Measurements from ENCODE around the gene NDFIP1. TPM values are rescaled to one million over a fixed set of nuclear protein-coding genes. Genes with fewer than 3 reads are reported as not detected.

The NDFIP1 gene
- polyA plus RNA-seq, 3 donors from 2014 or later: 34.7 to 46.7 (median 41.8) TPM

GRCh38 chr5:142117579-142118151 is 9.1 kb downstream of the NDFIP1 start:
- H3K9me3 Mint-ChIP-seq: no peaks in the 10 kb centered on the region
- peak overlapping the region in 1 of 6 donors; percentile 41 for H3K27ac Mint-ChIP-seq
- no peak overlapping the region for H3K4me3 Mint-ChIP-seq
- DNase-seq: no peak
- peaks cover 55 to 92% of the 10 kb centered on the region in 2 donors for H3K4me1 Mint-ChIP-seq
- H3K27me3 Mint-ChIP-seq (ENCODE audit: low read depth in 3 of 3): peaks cover 0 to 2% (median 0%) of the 10 kb centered on the region in 3 donors
- peaks cover 0 to 6% (median 0%) of the 10 kb centered on the region in 3 donors for H3K36me3 Mint-ChIP-seq

- H3K9me3 Mint-ChIP-seq: no peaks in the 10 kb centered on the region
- DNase-seq: no peak
- H3K27ac Mint-ChIP-seq: no peak overlapping the region
- no peak overlapping the region for H3K4me3 Mint-ChIP-seq
- peaks cover 0 to 2% (median 0%) of the 10 kb centered on the region in 3 donors for H3K27me3 Mint-ChIP-seq (ENCODE audit: low read depth in 3 of 3)
- H3K36me3 Mint-ChIP-seq: peaks cover 0 to 6% (median 0%) of the 10 kb centered on the region in 3 donors
- H3K4me1 Mint-ChIP-seq: peaks cover 51 to 90% of the 10 kb centered on the region in 2 donors
Observed at GRCh38 chr5:142118155-142118686, 9.6 kb downstream of the NDFIP1 start.

- Mint-ChIP-seq H3K4me1 (peaks cover 50 to 90% of the 10 kb centered on the region in 2 donors), H3K27ac (no peak overlapping the region), H3K4me3 (no peak overlapping the region), H3K27me3 (ENCODE audit: low read depth in 3 of 3) (peaks cover 0 to 2% (median 0%) of the 10 kb centered on the region in 3 donors), H3K9me3 (no peaks in the 10 kb centered on the region), H3K36me3 (peaks cover 0 to 6% (median 0%) of the 10 kb centered on the region in 3 donors)
- no peak for DNase-seq
Observed at GRCh38 chr5:142119051-142119625, 10.6 kb downstream of the NDFIP1 start.

GRCh38 chr5:142120247-142120935 is 11.8 kb downstream of the NDFIP1 start:
- no peak for DNase-seq
- H3K27ac Mint-ChIP-seq: peak overlapping the region; percentile 59 to 80 (median 74)
- H3K9me3 Mint-ChIP-seq: no peaks in the 10 kb centered on the region
- H3K4me3 Mint-ChIP-seq: peak overlapping the region in 4 of 5 donors; percentile 16 to 68 (median 30)
- H3K4me1 Mint-ChIP-seq: peaks cover 47 to 86% of the 10 kb centered on the region in 2 donors
- H3K36me3 Mint-ChIP-seq: peaks cover 0 to 6% (median 0%) of the 10 kb centered on the region in 3 donors
- H3K27me3 Mint-ChIP-seq (ENCODE audit: low read depth in 3 of 3): peaks cover 0 to 2% (median 0%) of the 10 kb centered on the region in 3 donors

GRCh38 chr5:142122121-142122520 is 13.5 kb downstream of the NDFIP1 start:
- H3K36me3 Mint-ChIP-seq: peaks cover 0 to 6% (median 0%) of the 10 kb centered on the region in 3 donors
- H3K9me3 Mint-ChIP-seq: no peaks in the 10 kb centered on the region
- peaks cover 45 to 88% of the 10 kb centered on the region in 2 donors for H3K4me1 Mint-ChIP-seq
- H3K4me3 Mint-ChIP-seq: peak overlapping the region in 1 of 5 donors; percentile 18
- DNase-seq: no peak
- H3K27me3 Mint-ChIP-seq (ENCODE audit: low read depth in 3 of 3): peaks cover 0 to 2% (median 0%) of the 10 kb centered on the region in 3 donors
- peak overlapping the region in 1 of 6 donors; percentile 45 for H3K27ac Mint-ChIP-seq

- H3K4me1 Mint-ChIP-seq: peaks cover 52 to 91% of the 10 kb centered on the region in 2 donors
- no peaks in the 10 kb centered on the region for H3K27me3 Mint-ChIP-seq (ENCODE audit: low read depth in 3 of 3)
- H3K27ac Mint-ChIP-seq: no peak overlapping the region
- peaks cover 0 to 6% (median 0%) of the 10 kb centered on the region in 3 donors for H3K36me3 Mint-ChIP-seq
- H3K9me3 Mint-ChIP-seq: no peaks in the 10 kb centered on the region
- H3K4me3 Mint-ChIP-seq: no peak overlapping the region
- DNase-seq: no peak
Observed at GRCh38 chr5:142125378-142125777, 16.8 kb downstream of the NDFIP1 start.

GRCh38 chr5:142125963-142126362 is 17.4 kb downstream of the NDFIP1 start:
- Mint-ChIP-seq H3K27me3 (ENCODE audit: low read depth in 3 of 3) (no peaks in the 10 kb centered on the region), H3K27ac (no peak overlapping the region), H3K4me3 (no peak overlapping the region), H3K4me1 (peaks cover 46 to 91% of the 10 kb centered on the region in 2 donors), H3K9me3 (no peaks in the 10 kb centered on the region), H3K36me3 (peaks cover 0 to 6% (median 0%) of the 10 kb centered on the region in 3 donors)
- DNase-seq: no peak

- DNase-seq: no peak
- peaks cover 0 to 5% (median 0%) of the 10 kb centered on the region in 3 donors for H3K36me3 Mint-ChIP-seq
- H3K27ac Mint-ChIP-seq: peak overlapping the region in 1 of 6 donors; percentile 28
Observed at GRCh38 chr5:142128675-142129208, 20.2 kb downstream of the NDFIP1 start.

GRCh38 chr5:142129446-142130066 is 21.0 kb downstream of the NDFIP1 start:
- H3K4me1 Mint-ChIP-seq: peaks cover 26 to 57% of the 10 kb centered on the region in 2 donors

More at GRCh38 chr5:142128675-142129208, 20.2 kb downstream of the NDFIP1 start:
- no peak overlapping the region for H3K4me3 Mint-ChIP-seq
- H3K9me3 Mint-ChIP-seq: no peaks in the 10 kb centered on the region
- peaks cover 30 to 65% of the 10 kb centered on the region in 2 donors for H3K4me1 Mint-ChIP-seq
- H3K27me3 Mint-ChIP-seq (ENCODE audit: low read depth in 3 of 3): no peaks in the 10 kb centered on the region

GRCh38 chr5:142131394-142131793 is 22.8 kb downstream of the NDFIP1 start:
- H3K4me3 Mint-ChIP-seq: no peak overlapping the region
- peaks cover 0 to 19% (median 5%) of the 10 kb centered on the region in 3 donors for H3K36me3 Mint-ChIP-seq
- H3K27ac Mint-ChIP-seq: no peak overlapping the region
- peaks cover 0 to 2% (median 0%) of the 10 kb centered on the region in 3 donors for H3K27me3 Mint-ChIP-seq (ENCODE audit: low read depth in 3 of 3)
- no peaks in the 10 kb centered on the region for H3K9me3 Mint-ChIP-seq
- DNase-seq: no peak
- peaks cover 25 to 45% of the 10 kb centered on the region in 2 donors for H3K4me1 Mint-ChIP-seq

More at GRCh38 chr5:142129446-142130066, 21.0 kb downstream of the NDFIP1 start:
- H3K27me3 Mint-ChIP-seq (ENCODE audit: low read depth in 3 of 3): no peaks in the 10 kb centered on the region
- no peaks in the 10 kb centered on the region for H3K9me3 Mint-ChIP-seq
- no peak for DNase-seq
- no peak overlapping the region for H3K4me3 Mint-ChIP-seq
- H3K27ac Mint-ChIP-seq: no peak overlapping the region
- H3K36me3 Mint-ChIP-seq: peaks cover 0 to 5% (median 0%) of the 10 kb centered on the region in 3 donors

GRCh38 chr5:142132916-142133315 is 24.3 kb downstream of the NDFIP1 start:
- Mint-ChIP-seq H3K4me1 (peaks cover 17 to 30% of the 10 kb centered on the region in 2 donors), H3K36me3 (peaks cover under 1 to 23% (median 5%) of the 10 kb centered on the region in 3 donors), H3K4me3 (no peak overlapping the region), H3K9me3 (no peaks in the 10 kb centered on the region), H3K27me3 (ENCODE audit: low read depth in 3 of 3) (peaks cover 0 to 2% (median 0%) of the 10 kb centered on the region in 3 donors), H3K27ac (no peak overlapping the region)
- no peak for DNase-seq

GRCh38 chr5:142133330-142134206 is 25.0 kb downstream of the NDFIP1 start:
- no peak overlapping the region for H3K4me3 Mint-ChIP-seq
- H3K27ac Mint-ChIP-seq: no peak overlapping the region
- no peaks in the 10 kb centered on the region for H3K9me3 Mint-ChIP-seq
- H3K27me3 Mint-ChIP-seq (ENCODE audit: low read depth in 3 of 3): peaks cover 0 to 2% (median 0%) of the 10 kb centered on the region in 3 donors
- DNase-seq: no peak
- peaks cover 11 to 24% of the 10 kb centered on the region in 2 donors for H3K4me1 Mint-ChIP-seq
- peaks cover 4 to 27% (median 9%) of the 10 kb centered on the region in 3 donors for H3K36me3 Mint-ChIP-seq
